HepG2 (cell line): Measurements from ENCODE around the gene TP53I3. TPM values are rescaled to one million over a fixed set of nuclear protein-coding genes. Genes with fewer than 3 reads are reported as not detected.

ENCODE experiments used
- CREB1 ChIP-seq, 2 experiments: fragments of 450-650 bp in 1 of 2; IDR thresholded peaks; 2 replicates each; pipeline ENCODE4 v1.6.1; 2016 to 2017; ENCODE audit warnings: control low read depth in 1 of 2, mild to moderate bottlenecking in 1 of 2, missing compliant biosample characterization in 1 of 2, missing genetic modification characterization in 1 of 2
- EEA1 ChIP-seq: sonication (generic); formaldehyde crosslinking; IDR thresholded peaks from 2 replicates; pipeline ENCODE4 v1.5.1; 2020; ENCODE audit warnings: mild to moderate bottlenecking, missing genetic modification reagents, borderline replicate concordance
- FOXP1 ChIP-seq, 2 experiments: fragments of 450-650 bp in 1 of 2; IDR thresholded peaks; 2 replicates each; pipeline ENCODE4 v1.6.1; 2017 to 2018; ENCODE audit warnings: antibody characterized with exemption in 1 of 2
- HOXA9 ChIP-seq: sonication (generic); formaldehyde crosslinking; IDR thresholded peaks from 2 replicates; pipeline ENCODE4 v1.8.1; 2022; ENCODE audit warnings: missing genetic modification reagents, mild to moderate bottlenecking, moderate library complexity, borderline replicate concordance
- KDM4B ChIP-seq: sonication (generic); formaldehyde crosslinking; IDR thresholded peaks from 2 replicates; pipeline ENCODE4 v1.4.0; 2020; ENCODE audit warnings: missing genetic modification reagents
- MTA1 ChIP-seq: sonication (generic); formaldehyde crosslinking; IDR thresholded peaks from 2 replicates; pipeline ENCODE4 v1.4.0; 2020; ENCODE audit warnings: missing genetic modification reagents, mild to moderate bottlenecking, borderline replicate concordance
- NFKBIZ ChIP-seq: IDR thresholded peaks from 2 replicates; pipeline ENCODE4 v1.6.1; 2018; ENCODE audit warnings: missing genetic modification reagents, missing compliant biosample characterization
- NR2F1 ChIP-seq, 2 experiments: fragments of 450-650 bp in 1 of 2; formaldehyde crosslinking in 1 of 2; IDR thresholded peaks; 2 replicates each; pipeline versions ENCODE4 v1.5.0 to v1.6.1; 2016 to 2020; ENCODE audit warnings: mild to moderate bottlenecking in 1 of 2, missing compliant biosample characterization in 1 of 2, missing genetic modification reagents in 1 of 2, moderate library complexity in 1 of 2
- POLR2AphosphoS2 ChIP-seq: IDR thresholded peaks from 2 replicates; pipeline ENCODE4 v1.6.1; 2011; ENCODE audit warnings: low read depth, low read length, improper control_type of control experiment
- SMC3 ChIP-seq: IDR thresholded peaks from 2 replicates; pipeline ENCODE4 v1.6.1; 2011; ENCODE audit warnings: low read length, improper control_type of control experiment
- XBP1 ChIP-seq: sonication (generic); formaldehyde crosslinking; IDR thresholded peaks from 2 replicates; pipeline ENCODE4 v1.5.0; 2020; ENCODE audit warnings: missing genetic modification reagents
- ZC3H4 ChIP-seq: sonication (generic); formaldehyde crosslinking; IDR thresholded peaks from 2 replicates; pipeline ENCODE4 v1.4.0; 2020; ENCODE audit warnings: missing genetic modification reagents, borderline replicate concordance
- ZNF160 ChIP-seq: sonication (generic); formaldehyde crosslinking; IDR thresholded peaks from 2 replicates; pipeline ENCODE4 v1.8.0; 2022; ENCODE audit warnings: mild to moderate bottlenecking, inconsistent platforms, missing genetic modification reagents
- ZNF260 ChIP-seq: sonication (generic); formaldehyde crosslinking; IDR thresholded peaks from 2 replicates; pipeline ENCODE4 v1.4.0; 2020; ENCODE audit warnings: missing genetic modification reagents, low read depth, mild to moderate bottlenecking, borderline replicate concordance
- ZNF496 ChIP-seq: sonication (generic); formaldehyde crosslinking; IDR thresholded peaks from 2 replicates; pipeline ENCODE4 v1.8.1; 2023; ENCODE audit warnings: mild to moderate bottlenecking, moderate library complexity, missing genetic modification reagents; ENCODE audit not compliant: insufficient replicate concordance
- ZNF891 ChIP-seq: sonication (generic); formaldehyde crosslinking; IDR thresholded peaks from 2 replicates; pipeline ENCODE4 v1.5.0; 2020; ENCODE audit warnings: mild to moderate bottlenecking, missing genetic modification reagents
- polyA plus RNA-seq, 8 experiments: library from polyadenylated mRNA; depleted of rRNA in 3 of 8; stranded (reverse) in 7 of 8; unstranded in 1 of 8; fragments of >200 nt; fragmentation: Illumina TruSeq in 4 of 8; extraction: Trizol in 4 of 8; gene quantifications; 2 replicates each; pipeline versions ENCODE4 v1.2.1 to v1.2.3, GENCODE V29; 2011 to 2016; ENCODE audit warnings: low read depth in 4 of 8, missing spikeins in 1 of 8, mixed read lengths in 1 of 8; ENCODE audit not compliant: insufficient read depth in 1 of 8
- total RNA-seq, 5 experiments: library from RNA; depleted of rRNA; stranded (reverse); fragments of >200 nt; fragmentation: Illumina TruSeq; extraction: Trizol; gene quantifications; 2 replicates each; pipeline ENCODE4 v1.2.3, GENCODE V29; 2016; ENCODE audit warnings: low read depth in 1 of 5
- TF ChIP-seq, protein P1 (sequence below): sonication (generic); formaldehyde crosslinking; IDR thresholded peaks from 2 replicates; pipeline ENCODE4 v1.5.0; 2020; ENCODE audit warnings: missing genetic modification reagents
- TF ChIP-seq, protein P2 (sequence below): IDR thresholded peaks from 2 replicates; pipeline ENCODE4 v1.6.1; 2016; ENCODE audit warnings: missing biosample characterization, missing genetic modification reagents, low read depth
- TF ChIP-seq, protein P3 (sequence below): IDR thresholded peaks from 2 replicates; pipeline ENCODE4 v1.6.1; 2016; ENCODE audit warnings: missing compliant biosample characterization, missing genetic modification reagents, borderline replicate concordance
- TF ChIP-seq, protein P4 (sequence below): sonication (generic); formaldehyde crosslinking; IDR thresholded peaks from 2 replicates; pipeline ENCODE4 v1.5.0; 2020; ENCODE audit warnings: mild to moderate bottlenecking, missing genetic modification reagents, borderline replicate concordance

Gene TP53I3
- total and polyA plus RNA-seq, 2 of the 13 experiments (the other 11 are each of a cell fraction or from before 2014, with no cell fraction given), result 25.0 to 44.1 TPM

DNA sequence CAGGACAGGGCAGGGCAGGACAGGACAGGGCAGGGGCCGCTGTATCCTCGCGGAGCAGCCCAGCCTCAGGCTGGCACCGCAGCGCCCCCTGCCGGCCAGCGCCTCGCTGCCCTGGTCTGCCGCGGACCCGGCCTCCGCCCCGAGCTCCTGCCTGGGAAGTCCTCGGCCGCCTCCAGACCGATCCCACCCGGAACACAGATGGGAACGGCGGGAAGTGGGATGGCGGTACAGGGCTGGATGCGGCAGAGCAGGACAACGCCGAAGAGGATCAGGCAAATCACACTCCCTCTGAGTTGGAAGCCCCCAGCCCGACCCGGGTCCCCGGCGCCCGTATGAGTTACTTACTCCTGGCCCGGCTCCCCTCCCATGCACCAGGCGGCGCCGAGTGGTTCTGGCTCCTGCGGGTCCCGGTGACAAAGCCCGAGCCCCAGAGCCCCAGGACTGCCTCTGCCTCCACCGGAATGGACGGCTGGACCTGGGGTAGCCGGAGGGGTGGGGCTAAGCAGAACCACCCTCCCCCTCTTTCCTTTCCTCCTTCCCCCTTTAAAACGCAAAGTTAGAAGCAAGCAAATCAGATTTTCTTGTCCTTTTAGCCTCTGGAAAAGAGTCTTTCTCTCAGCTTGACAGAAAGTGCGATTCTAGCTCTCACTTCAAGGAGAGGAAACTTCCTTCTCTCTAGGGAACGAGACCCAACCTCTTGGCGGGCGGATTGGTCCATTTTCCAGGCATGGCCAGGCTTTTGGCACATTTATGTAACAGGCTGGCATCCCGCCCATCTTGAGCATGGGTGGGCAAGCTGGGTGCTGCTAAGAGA lies at the start of gene TP53I3 (continued):
- TF ChIP-seq ZC3H4 (CRISPR knock-in tag) (no peak), SMC3 (peak; percentile 6; the same call in 1 of the 2 replicates), ZNF260 (CRISPR knock-in tag) (0 out of 2 replicates have a peak, but pooled peaks have one; percentile 15), EEA1 (CRISPR knock-in tag) (peak; percentile 65; the same call in 1 of the 2 replicates), NFKBIZ (CRISPR knock-in tag) (no peak; the same call in 1 of the 2 replicates), NR2F1 (CRISPR knock-in tag; IDR thresholded peaks at IDR 0.05) (no peak; a peak in 1 of 4 replicates), ZNF891 (CRISPR knock-in tag) (no peak; the same call in 1 of the 2 replicates), XBP1 (CRISPR knock-in tag) (no peak), FOXP1 (IDR thresholded peaks at IDR 0.05) (no peak), FOXP1 (CRISPR knock-in tag; IDR thresholded peaks at IDR 0.05) (no peak), KDM4B (CRISPR knock-in tag) (no peak; the same call in 1 of the 2 replicates), POLR2AphosphoS2 (no peak), MTA1 (CRISPR knock-in tag) (no peak; the same call in 1 of the 2 replicates), ZNF160 (CRISPR knock-in tag) (peak; percentile 39; the same call in 1 of the 2 replicates), ZNF496 (CRISPR knock-in tag) (no peak), CREB1 (IDR thresholded peaks at IDR 0.05) (no peak), CREB1 (CRISPR knock-in tag; IDR thresholded peaks at IDR 0.05) (no peak), HOXA9 (CRISPR knock-in tag) (no peak; the same call in 1 of the 2 replicates)
- TF ChIP-seq, protein P1, sequence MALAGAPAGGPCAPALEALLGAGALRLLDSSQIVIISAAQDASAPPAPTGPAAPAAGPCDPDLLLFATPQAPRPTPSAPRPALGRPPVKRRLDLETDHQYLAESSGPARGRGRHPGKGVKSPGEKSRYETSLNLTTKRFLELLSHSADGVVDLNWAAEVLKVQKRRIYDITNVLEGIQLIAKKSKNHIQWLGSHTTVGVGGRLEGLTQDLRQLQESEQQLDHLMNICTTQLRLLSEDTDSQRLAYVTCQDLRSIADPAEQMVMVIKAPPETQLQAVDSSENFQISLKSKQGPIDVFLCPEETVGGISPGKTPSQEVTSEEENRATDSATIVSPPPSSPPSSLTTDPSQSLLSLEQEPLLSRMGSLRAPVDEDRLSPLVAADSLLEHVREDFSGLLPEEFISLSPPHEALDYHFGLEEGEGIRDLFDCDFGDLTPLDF (CRISPR knock-in tag), result peak; percentile 48; the same call in 1 of the 2 replicates
- TF ChIP-seq, protein P2, sequence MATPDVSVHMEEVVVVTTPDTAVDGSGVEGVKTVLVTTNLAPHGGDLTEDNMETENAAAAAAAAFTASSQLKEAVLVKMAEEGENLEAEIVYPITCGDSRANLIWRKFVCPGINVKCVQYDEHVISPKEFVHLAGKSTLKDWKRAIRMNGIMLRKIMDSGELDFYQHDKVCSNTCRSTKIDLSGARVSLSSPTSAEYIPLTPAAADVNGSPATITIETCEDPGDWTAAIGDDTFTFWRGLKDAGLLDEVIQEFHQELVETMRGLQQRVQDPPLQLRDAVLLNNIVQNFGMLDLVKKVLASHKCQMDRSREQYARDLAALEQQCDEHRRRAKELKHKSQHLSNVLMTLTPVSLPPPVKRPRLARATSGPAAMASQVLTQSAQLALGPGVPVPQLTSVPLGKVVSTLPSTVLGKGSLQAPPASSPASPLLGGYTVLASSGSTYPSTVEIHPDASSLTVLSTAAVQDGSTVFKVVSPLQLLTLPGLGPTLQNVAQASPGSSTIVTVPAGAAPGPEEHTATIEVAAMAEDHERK (CRISPR knock-in tag), result no peak
- TF ChIP-seq, protein P3, sequence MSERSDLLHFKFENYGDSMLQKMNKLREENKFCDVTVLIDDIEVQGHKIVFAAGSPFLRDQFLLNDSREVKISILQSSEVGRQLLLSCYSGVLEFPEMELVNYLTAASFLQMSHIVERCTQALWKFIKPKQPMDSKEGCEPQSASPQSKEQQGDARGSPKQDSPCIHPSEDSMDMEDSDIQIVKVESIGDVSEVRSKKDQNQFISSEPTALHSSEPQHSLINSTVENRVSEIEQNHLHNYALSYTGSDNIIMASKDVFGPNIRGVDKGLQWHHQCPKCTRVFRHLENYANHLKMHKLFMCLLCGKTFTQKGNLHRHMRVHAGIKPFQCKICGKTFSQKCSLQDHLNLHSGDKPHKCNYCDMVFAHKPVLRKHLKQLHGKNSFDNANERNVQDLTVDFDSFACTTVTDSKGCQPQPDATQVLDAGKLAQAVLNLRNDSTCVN, result no peak; the same call in 1 of the 2 replicates
- TF ChIP-seq, protein P4, sequence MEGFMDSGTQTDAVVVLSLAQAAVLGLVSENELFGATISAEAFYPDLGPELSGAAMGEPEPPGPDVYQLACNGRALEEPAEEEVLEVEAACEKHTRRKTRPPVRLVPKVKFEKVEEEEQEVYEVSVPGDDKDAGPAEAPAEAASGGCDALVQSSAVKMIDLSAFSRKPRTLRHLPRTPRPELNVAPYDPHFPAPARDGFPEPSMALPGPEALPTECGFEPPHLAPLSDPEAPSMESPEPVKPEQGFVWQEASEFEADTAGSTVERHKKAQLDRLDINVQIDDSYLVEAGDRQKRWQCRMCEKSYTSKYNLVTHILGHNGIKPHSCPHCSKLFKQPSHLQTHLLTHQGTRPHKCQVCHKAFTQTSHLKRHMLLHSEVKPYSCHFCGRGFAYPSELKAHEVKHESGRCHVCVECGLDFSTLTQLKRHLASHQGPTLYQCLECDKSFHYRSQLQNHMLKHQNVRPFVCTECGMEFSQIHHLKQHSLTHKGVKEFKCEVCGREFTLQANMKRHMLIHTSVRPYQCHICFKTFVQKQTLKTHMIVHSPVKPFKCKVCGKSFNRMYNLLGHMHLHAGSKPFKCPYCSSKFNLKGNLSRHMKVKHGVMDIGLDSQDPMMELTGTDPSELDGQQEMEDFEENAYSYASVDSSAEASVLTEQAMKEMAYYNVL (CRISPR knock-in tag), result peak; percentile 41; the same call in 1 of the 2 replicates
